ENCODE measurements around the gene ITGB4. TPM values are rescaled to one million over a fixed set of nuclear protein-coding genes. Genes with fewer than 3 reads are reported as not detected.

Gene ITGB4
- total RNA-seq, 4 donors from 2014 or later, result 36.5 to 57.4 (median 46.6) TPM

- peak in 1 of 2 donors; percentile 29 for TF ChIP-seq POLR2AphosphoS5 (IDR thresholded peaks at IDR 0.05)
- TF ChIP-seq POLR2A (IDR thresholded peaks at IDR 0.05; ENCODE audit: low read depth), result no peak
- TF ChIP-seq CTCF (IDR thresholded peaks at IDR 0.05), result peak in 1 of 3 experiments; percentile 13
- Histone ChIP-seq H3K27me3 (no peaks in the 10 kb centered on the region), H3K36me3 (peaks cover 0 to 40% (median 25%) of the 10 kb centered on the region in 4 donors), H3K9me3 (no peaks in the 10 kb centered on the region), H3K27ac (replicated peaks in 1 of 4) (peak overlapping the region; percentile 48 to 60 (median 52)), H3K4me3 (no peak overlapping the region), H3K4me1 (peaks cover 32 to 52% (median 43%) of the 10 kb centered on the region in 4 donors)
- no peak for DNase-seq (ENCODE audit: extremely low spot score)
- intact Hi-C loops (cut with DNase I), result no loop called here
- 60% methylated on average over 11 of the region's 11 CpGs for WGBS
Observed at GRCh38 chr17:75679706-75680211, 41.5 kb upstream of the ITGB4 start.

- Histone ChIP-seq H3K9me3 (no peaks in the 10 kb centered on the region), H3K4me3 (no peak overlapping the region), H3K27me3 (no peaks in the 10 kb centered on the region), H3K4me1 (peaks cover 36 to 53% (median 43%) of the 10 kb centered on the region in 4 donors), H3K27ac (replicated peaks in 1 of 4) (peak overlapping the region; percentile 48 to 60 (median 52)), H3K36me3 (peaks cover 0 to 45% (median 26%) of the 10 kb centered on the region in 4 donors)
- WGBS, result 92% methylated on average over 10 of the region's 10 CpGs
- intact Hi-C loops (cut with DNase I), result no loop called here
- TF ChIP-seq EP300 (IDR thresholded peaks at IDR 0.05), result no peak
- TF ChIP-seq POLR2AphosphoS5 (IDR thresholded peaks at IDR 0.05), result no peak
- no peak for TF ChIP-seq CTCF (IDR thresholded peaks at IDR 0.05)
- TF ChIP-seq POLR2A (IDR thresholded peaks at IDR 0.05; ENCODE audit: low read depth), result no peak
- DNase-seq (ENCODE audit: extremely low spot score), result no peak
Observed at GRCh38 chr17:75680431-75680830, 40.8 kb upstream of the ITGB4 start.

- intact Hi-C loops (cut with DNase I), result no loop called here
- WGBS, result 80% methylated on average over 3 of the region's 3 CpGs
- Histone ChIP-seq H3K27ac (replicated peaks in 1 of 4) (peak overlapping the region; percentile 48 to 60 (median 52)), H3K36me3 (peaks cover 0 to 39% (median 26%) of the 10 kb centered on the region in 4 donors), H3K4me3 (no peak overlapping the region), H3K27me3 (no peaks in the 10 kb centered on the region), H3K9me3 (no peaks in the 10 kb centered on the region), H3K4me1 (peaks cover 44 to 62% (median 50%) of the 10 kb centered on the region in 4 donors)
- no peak for DNase-seq (ENCODE audit: extremely low spot score)
- TF ChIP-seq EP300 (IDR thresholded peaks at IDR 0.05) (no peak), POLR2A (IDR thresholded peaks at IDR 0.05; ENCODE audit: low read depth) (no peak), CTCF (IDR thresholded peaks at IDR 0.05) (no peak), POLR2AphosphoS5 (IDR thresholded peaks at IDR 0.05) (no peak)
Observed at GRCh38 chr17:75681289-75681688, 40.0 kb upstream of the ITGB4 start.

- 77% methylated on average over 4 of the region's 4 CpGs for WGBS
- Histone ChIP-seq H3K4me3 (no peak overlapping the region), H3K9me3 (no peaks in the 10 kb centered on the region), H3K27ac (replicated peaks in 1 of 4) (peak overlapping the region in 1 of 4 donors; percentile 1), H3K27me3 (no peaks in the 10 kb centered on the region), H3K4me1 (peaks cover 65 to 84% (median 72%) of the 10 kb centered on the region in 4 donors), H3K36me3 (peaks cover 0 to 35% (median 19%) of the 10 kb centered on the region in 4 donors)
- DNase-seq (ENCODE audit: extremely low spot score), result no peak
- intact Hi-C loops (cut with DNase I), result no loop called here
- TF ChIP-seq CTCF (IDR thresholded peaks at IDR 0.05) (no peak), EP300 (IDR thresholded peaks at IDR 0.05) (no peak), POLR2A (IDR thresholded peaks at IDR 0.05; ENCODE audit: low read depth) (no peak), POLR2AphosphoS5 (IDR thresholded peaks at IDR 0.05) (no peak)
Observed at GRCh38 chr17:75683583-75683982, 37.7 kb upstream of the ITGB4 start.

GRCh38 chr17:75684249-75684648, 37.0 kb upstream of the ITGB4 start:
- Histone ChIP-seq H3K27me3 (no peaks in the 10 kb centered on the region), H3K36me3 (peaks cover 0 to 33% (median 17%) of the 10 kb centered on the region in 4 donors), H3K4me1 (peaks cover 67 to 84% (median 75%) of the 10 kb centered on the region in 4 donors), H3K27ac (replicated peaks in 1 of 4) (peak overlapping the region in 3 of 4 donors; percentile 40 to 78 (median 68)), H3K4me3 (no peak overlapping the region), H3K9me3 (no peaks in the 10 kb centered on the region)
- WGBS, result 94% methylated on average over 5 of the region's 5 CpGs
- DNase-seq (ENCODE audit: extremely low spot score), result no peak
- TF ChIP-seq CTCF (IDR thresholded peaks at IDR 0.05) (no peak), POLR2A (IDR thresholded peaks at IDR 0.05; ENCODE audit: low read depth) (no peak), EP300 (IDR thresholded peaks at IDR 0.05) (no peak), POLR2AphosphoS5 (IDR thresholded peaks at IDR 0.05) (no peak)
- intact Hi-C loops (cut with DNase I), result no loop called here

Data from esophagus muscularis mucosa (tissue), 4 donors.